ENCODE results near the gene E2F6. TPM values are rescaled to one million over a fixed set of nuclear protein-coding genes. Genes with fewer than 3 reads are reported as not detected.

Gene E2F6
- total and polyA plus RNA-seq, 2 of the 13 experiments (the other 11 are each of a cell fraction or from before 2014, with no cell fraction given): 27.3 to 36.0 TPM

DNA sequence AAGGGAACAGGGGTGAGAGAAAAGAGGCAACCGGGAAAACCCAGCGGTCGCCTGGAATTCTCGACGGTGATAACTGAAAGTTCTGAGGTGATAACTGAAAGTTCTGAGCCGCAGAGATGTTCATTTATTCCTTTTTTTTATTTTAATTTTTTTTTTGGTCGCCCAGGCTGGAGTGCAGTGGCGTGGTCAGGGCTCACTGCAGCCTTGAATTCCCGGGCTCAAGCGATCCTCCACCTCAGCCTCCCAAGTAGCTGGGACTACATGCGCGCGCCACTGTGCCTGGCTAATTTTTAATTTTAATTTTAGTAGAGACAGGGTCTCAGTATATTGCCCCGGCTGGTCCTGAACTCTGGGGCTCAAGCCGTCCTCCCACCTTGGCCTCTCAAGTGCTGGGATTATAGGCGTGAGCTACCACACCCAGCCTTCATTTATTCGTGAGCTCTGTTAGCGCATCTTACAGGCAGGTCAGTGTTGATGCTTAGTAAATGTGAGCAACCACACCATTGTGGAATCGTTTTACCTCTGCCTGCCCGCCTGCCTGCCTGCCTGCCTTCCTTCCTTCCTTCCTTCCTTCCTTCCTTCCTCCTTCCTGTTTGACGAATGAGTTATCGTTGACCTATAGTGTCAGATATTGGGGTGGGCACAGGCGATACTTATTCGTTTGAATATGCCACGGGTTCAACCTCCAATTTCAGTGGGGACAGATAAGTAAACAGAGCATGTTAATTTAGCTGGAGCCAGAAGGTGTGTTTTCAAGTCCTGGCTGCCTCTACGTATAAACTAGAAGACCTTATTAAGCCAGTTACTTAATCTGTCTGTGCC, 557 bp upstream of the E2F6 start (continued):
- TF ChIP-seq ZNF780A (CRISPR knock-in tag; IDR thresholded peaks at IDR 0.05) (peak; percentile 46; the same call in 1 of the 2 replicates), ZNF205 (CRISPR knock-in tag; IDR thresholded peaks at IDR 0.05) (no peak), ZNF550 (CRISPR knock-in tag; IDR thresholded peaks at IDR 0.05; ENCODE audit: borderline replicate concordance) (no peak), ZNF3 (CRISPR knock-in tag; IDR thresholded peaks at IDR 0.05) (no peak), GZF1 (CRISPR knock-in tag; IDR thresholded peaks at IDR 0.05) (0 out of 2 replicates have a peak, but pooled peaks have one; percentile 7), ARNTL (CRISPR knock-in tag; IDR thresholded peaks at IDR 0.05) (no peak), ARID2 (CRISPR knock-in tag; IDR thresholded peaks at IDR 0.05; ENCODE audit: borderline replicate concordance) (no peak), ZNF644 (CRISPR knock-in tag; IDR thresholded peaks at IDR 0.05; ENCODE audit: low read depth) (no peak), NR2F1 (CRISPR knock-in tag; IDR thresholded peaks at IDR 0.05) (0 out of 4 replicates have a peak, but pooled peaks of 1 of the 2 experiments have one; percentile 2), ZNF746 (CRISPR knock-in tag; IDR thresholded peaks at IDR 0.05) (0 out of 2 replicates have a peak, but pooled peaks have one; percentile 48), ZNF552 (CRISPR knock-in tag; IDR thresholded peaks at IDR 0.05; ENCODE audit: borderline replicate concordance) (0 out of 2 replicates have a peak, but pooled peaks have one; percentile 46), SALL1 (CRISPR knock-in tag; IDR thresholded peaks at IDR 0.05) (0 out of 2 replicates have a peak, but pooled peaks have one; percentile 28), PHF20 (CRISPR knock-in tag; IDR thresholded peaks at IDR 0.05) (0 out of 2 replicates have a peak, but pooled peaks have one; percentile 3), ZNF577 (CRISPR knock-in tag; IDR thresholded peaks at IDR 0.05; ENCODE audit: borderline replicate concordance, low read depth) (no peak), ZMYM3 (CRISPR knock-in tag; IDR thresholded peaks at IDR 0.05) (peak; percentile 9), ATF7-NPFF (CRISPR knock-in tag; IDR thresholded peaks at IDR 0.05; ENCODE audit: low read depth) (no peak), RARG (CRISPR knock-in tag; IDR thresholded peaks at IDR 0.05; ENCODE audit: low read depth) (no peak; the same call in 1 of the 2 replicates)
- TF ChIP-seq, protein P1, sequence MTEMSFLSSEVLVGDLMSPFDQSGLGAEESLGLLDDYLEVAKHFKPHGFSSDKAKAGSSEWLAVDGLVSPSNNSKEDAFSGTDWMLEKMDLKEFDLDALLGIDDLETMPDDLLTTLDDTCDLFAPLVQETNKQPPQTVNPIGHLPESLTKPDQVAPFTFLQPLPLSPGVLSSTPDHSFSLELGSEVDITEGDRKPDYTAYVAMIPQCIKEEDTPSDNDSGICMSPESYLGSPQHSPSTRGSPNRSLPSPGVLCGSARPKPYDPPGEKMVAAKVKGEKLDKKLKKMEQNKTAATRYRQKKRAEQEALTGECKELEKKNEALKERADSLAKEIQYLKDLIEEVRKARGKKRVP (CRISPR knock-in tag; IDR thresholded peaks at IDR 0.05): 0 out of 4 replicates have a peak, but pooled peaks of 1 of the 2 experiments have one; percentile 36
- TF ChIP-seq, protein P2, sequence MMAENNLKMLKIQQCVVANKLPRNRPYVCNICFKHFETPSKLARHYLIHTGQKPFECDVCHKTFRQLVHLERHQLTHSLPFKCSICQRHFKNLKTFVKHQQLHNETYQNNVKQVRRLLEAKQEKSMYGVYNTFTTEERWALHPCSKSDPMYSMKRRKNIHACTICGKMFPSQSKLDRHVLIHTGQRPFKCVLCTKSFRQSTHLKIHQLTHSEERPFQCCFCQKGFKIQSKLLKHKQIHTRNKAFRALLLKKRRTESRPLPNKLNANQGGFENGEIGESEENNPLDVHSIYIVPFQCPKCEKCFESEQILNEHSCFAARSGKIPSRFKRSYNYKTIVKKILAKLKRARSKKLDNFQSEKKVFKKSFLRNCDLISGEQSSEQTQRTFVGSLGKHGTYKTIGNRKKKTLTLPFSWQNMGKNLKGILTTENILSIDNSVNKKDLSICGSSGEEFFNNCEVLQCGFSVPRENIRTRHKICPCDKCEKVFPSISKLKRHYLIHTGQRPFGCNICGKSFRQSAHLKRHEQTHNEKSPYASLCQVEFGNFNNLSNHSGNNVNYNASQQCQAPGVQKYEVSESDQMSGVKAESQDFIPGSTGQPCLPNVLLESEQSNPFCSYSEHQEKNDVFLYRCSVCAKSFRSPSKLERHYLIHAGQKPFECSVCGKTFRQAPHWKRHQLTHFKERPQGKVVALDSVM (CRISPR knock-in tag; IDR thresholded peaks at IDR 0.05): peak; percentile 83
- TF ChIP-seq, protein P3, sequence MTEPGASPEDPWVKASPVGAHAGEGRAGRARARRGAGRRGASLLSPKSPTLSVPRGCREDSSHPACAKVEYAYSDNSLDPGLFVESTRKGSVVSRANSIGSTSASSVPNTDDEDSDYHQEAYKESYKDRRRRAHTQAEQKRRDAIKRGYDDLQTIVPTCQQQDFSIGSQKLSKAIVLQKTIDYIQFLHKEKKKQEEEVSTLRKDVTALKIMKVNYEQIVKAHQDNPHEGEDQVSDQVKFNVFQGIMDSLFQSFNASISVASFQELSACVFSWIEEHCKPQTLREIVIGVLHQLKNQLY (CRISPR knock-in tag; IDR thresholded peaks at IDR 0.05): 0 out of 2 replicates have a peak, but pooled peaks have one; percentile 10
- TF ChIP-seq, protein P4, sequence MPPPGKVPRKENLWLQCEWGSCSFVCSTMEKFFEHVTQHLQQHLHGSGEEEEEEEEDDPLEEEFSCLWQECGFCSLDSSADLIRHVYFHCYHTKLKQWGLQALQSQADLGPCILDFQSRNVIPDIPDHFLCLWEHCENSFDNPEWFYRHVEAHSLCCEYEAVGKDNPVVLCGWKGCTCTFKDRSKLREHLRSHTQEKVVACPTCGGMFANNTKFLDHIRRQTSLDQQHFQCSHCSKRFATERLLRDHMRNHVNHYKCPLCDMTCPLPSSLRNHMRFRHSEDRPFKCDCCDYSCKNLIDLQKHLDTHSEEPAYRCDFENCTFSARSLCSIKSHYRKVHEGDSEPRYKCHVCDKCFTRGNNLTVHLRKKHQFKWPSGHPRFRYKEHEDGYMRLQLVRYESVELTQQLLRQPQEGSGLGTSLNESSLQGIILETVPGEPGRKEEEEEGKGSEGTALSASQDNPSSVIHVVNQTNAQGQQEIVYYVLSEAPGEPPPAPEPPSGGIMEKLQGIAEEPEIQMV (CRISPR knock-in tag; IDR thresholded peaks at IDR 0.05; ENCODE audit: low read depth): 0 out of 2 replicates have a peak, but pooled peaks have one; percentile 6
- TF ChIP-seq, protein P5, sequence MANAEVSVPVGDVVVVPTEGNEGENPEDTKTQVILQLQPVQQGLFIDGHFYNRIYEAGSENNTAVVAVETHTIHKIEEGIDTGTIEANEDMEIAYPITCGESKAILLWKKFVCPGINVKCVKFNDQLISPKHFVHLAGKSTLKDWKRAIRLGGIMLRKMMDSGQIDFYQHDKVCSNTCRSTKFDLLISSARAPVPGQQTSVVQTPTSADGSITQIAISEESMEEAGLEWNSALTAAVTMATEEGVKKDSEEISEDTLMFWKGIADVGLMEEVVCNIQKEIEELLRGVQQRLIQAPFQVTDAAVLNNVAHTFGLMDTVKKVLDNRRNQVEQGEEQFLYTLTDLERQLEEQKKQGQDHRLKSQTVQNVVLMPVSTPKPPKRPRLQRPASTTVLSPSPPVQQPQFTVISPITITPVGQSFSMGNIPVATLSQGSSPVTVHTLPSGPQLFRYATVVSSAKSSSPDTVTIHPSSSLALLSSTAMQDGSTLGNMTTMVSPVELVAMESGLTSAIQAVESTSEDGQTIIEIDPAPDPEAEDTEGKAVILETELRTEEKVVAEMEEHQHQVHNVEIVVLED (CRISPR knock-in tag; IDR thresholded peaks at IDR 0.05; ENCODE audit: borderline replicate concordance): no peak

All from HepG2 (cell line).